Measurements from ENCODE around the gene AP1S3.

The AP1S3 gene

GRCh38 chr2:223813329-223813728, 24.1 kb downstream of the AP1S3 start:
- TF ChIP-seq CTCF (IDR thresholded peaks at IDR 0.05): no peak
- no peak for DNase-seq
- Histone ChIP-seq H3K4me1 (peaks cover 0 to 18% (median 3%) of the 10 kb centered on the region in 4 donors), H3K9me3 (no peaks in the 10 kb centered on the region), H3K27ac (no peak overlapping the region), H3K27me3 (no peaks in the 10 kb centered on the region), H3K4me3 (no peak overlapping the region), H3K36me3 (no peaks in the 10 kb centered on the region)
- intact Hi-C loops (cut with DNase I; ENCODE audit: low total_unique reads): no loop called here

DNA sequence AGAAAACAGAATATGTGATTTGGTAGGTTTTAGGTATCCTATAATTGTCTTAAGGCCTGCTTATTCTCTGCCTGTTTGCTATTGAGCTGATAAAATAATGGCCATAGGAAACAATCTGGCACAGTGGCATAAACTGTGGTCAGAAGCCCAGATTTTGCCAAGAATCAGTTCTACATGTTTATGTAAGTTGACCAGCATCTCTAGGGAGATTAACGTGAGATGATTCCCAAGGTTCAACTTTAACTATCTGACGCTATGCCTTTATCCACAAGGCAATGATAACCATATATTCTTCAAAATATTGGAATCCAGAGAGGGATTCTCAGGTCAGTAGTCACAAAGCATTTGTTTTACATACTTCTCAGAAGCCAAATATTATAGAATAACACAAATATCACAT, 25.6 kb downstream of the AP1S3 start:
- H3K4me3 ChIP-seq: no peak overlapping the region
- no peak for TF ChIP-seq CTCF (IDR thresholded peaks at IDR 0.05)
- intact Hi-C loops (cut with DNase I; ENCODE audit: low total_unique reads): no loop called here
- H3K27me3 ChIP-seq: no peaks in the 10 kb centered on the region
- no peak for DNase-seq
- no peaks in the 10 kb centered on the region for H3K36me3 ChIP-seq
- H3K9me3 ChIP-seq: no peaks in the 10 kb centered on the region
- peaks cover 0 to 18% (median 3%) of the 10 kb centered on the region in 4 donors for H3K4me1 ChIP-seq
- H3K27ac ChIP-seq: no peak overlapping the region

- TF ChIP-seq CTCF (IDR thresholded peaks at IDR 0.05): no peak
- no peak overlapping the region for H3K4me3 ChIP-seq
- no peak for DNase-seq
- intact Hi-C loops (cut with DNase I; ENCODE audit: low total_unique reads): no loop called here
- no peaks in the 10 kb centered on the region for H3K36me3 ChIP-seq
- H3K27ac ChIP-seq: no peak overlapping the region
- H3K27me3 ChIP-seq: no peaks in the 10 kb centered on the region
- no peaks in the 10 kb centered on the region for H3K9me3 ChIP-seq
- peaks cover 0 to 12% (median 0%) of the 10 kb centered on the region in 4 donors for H3K4me1 ChIP-seq
These were observed 32.4 kb downstream of the AP1S3 start for GRCh38 chr2:223805008-223805407.

- H3K27ac ChIP-seq: no peak overlapping the region
- peaks cover 0 to 29% (median 1%) of the 10 kb centered on the region in 4 donors for H3K4me1 ChIP-seq
- no peaks in the 10 kb centered on the region for H3K36me3 ChIP-seq
- intact Hi-C loops (cut with DNase I; ENCODE audit: low total_unique reads): no loop called here
- no peak overlapping the region for H3K4me3 ChIP-seq
- H3K9me3 ChIP-seq: no peaks in the 10 kb centered on the region
- no peaks in the 10 kb centered on the region for H3K27me3 ChIP-seq
- DNase-seq: no peak
- no peak for TF ChIP-seq CTCF (IDR thresholded peaks at IDR 0.05)
These were observed 35.6 kb downstream of the AP1S3 start for GRCh38 chr2:223801736-223802135.

- Histone ChIP-seq H3K9me3 (no peaks in the 10 kb centered on the region), H3K4me1 (peaks cover 0 to 26% (median 1%) of the 10 kb centered on the region in 4 donors), H3K4me3 (no peak overlapping the region), H3K36me3 (no peaks in the 10 kb centered on the region), H3K27me3 (no peaks in the 10 kb centered on the region), H3K27ac (no peak overlapping the region)
- no peak for DNase-seq
- intact Hi-C loops (cut with DNase I; ENCODE audit: low total_unique reads): no loop called here
- TF ChIP-seq CTCF (IDR thresholded peaks at IDR 0.05): no peak
These were observed 36.5 kb downstream of the AP1S3 start for GRCh38 chr2:223800908-223801307.
